Measurements from ENCODE around the gene RAI1.

RAI1 gene

DNA sequence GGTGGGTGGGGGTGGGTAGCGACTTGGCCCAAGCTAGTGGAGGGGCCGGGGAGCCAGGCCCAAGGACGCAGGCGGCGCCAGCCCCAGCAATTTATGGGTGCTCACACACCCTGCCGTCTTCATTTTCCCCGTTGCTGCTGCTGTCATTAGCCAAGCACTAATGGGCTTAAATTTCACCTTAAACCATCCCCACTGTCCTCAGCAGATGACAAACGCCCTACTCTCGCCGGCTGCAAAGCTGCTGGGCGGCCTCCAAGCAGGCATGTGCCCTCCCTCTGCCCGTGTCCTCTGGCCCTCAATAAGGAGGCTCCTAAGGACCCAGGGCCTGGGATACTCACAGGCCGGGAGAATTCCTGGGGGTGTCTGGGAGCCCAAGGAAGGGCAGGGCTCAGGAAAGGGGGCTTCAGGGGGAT, 89.4 kb downstream of the RAI1 start:
- no peak for DNase-seq

DNA sequence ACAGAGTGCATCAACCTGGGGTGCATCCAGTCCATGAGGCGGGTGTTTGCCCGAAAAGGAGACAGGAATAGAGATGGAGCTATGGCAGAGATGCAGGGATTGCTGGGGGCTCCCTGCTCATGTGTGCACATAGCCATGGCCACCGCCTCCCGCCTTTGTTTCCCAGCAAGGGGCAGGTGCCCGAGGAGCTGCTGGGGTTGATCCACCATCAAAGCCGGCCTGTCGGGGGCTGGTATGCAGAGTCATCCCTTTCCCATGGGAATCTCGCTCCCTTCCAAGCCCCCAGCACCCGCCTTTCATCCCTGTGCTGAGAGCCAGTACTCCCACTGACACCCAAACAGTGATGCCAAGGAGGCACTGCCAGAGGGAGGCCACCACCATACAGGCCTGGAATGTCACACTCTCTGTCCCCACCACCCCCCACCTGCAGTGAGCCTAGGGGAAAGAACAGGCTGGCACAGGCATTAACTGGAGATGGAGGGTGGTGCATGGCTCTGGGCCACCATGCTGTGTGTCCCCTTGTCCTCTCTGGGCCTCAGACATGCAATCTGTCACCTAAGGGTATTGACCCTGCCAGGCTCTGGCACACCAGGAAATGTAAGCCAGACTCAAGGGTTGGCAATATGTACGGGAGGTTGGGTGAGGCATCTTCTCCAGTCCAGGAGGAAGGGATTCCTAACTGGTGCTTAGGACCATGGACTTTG, 90.4 kb downstream of the RAI1 start:
- DNase-seq = no peak

DNA sequence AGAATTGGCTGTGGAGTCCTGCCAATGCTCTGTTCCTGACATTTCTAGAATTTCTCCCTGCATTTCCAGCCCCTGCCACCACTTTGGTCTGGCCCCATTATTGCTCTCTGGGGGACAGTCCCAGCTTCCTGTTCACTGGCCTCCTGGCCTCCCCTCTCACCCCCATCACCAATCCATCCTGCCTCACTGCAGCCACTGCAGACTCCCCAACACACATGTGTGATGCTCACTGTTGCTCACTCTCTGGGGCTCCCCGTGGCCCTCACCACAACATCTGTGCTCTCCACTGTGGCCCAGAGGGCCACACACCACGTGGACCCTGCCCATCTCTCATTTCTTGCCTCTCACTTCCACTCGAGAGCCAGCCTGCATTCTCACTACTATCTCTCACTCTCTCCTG, 91.0 kb downstream of the RAI1 start:
- DNase-seq = no peak

DNA sequence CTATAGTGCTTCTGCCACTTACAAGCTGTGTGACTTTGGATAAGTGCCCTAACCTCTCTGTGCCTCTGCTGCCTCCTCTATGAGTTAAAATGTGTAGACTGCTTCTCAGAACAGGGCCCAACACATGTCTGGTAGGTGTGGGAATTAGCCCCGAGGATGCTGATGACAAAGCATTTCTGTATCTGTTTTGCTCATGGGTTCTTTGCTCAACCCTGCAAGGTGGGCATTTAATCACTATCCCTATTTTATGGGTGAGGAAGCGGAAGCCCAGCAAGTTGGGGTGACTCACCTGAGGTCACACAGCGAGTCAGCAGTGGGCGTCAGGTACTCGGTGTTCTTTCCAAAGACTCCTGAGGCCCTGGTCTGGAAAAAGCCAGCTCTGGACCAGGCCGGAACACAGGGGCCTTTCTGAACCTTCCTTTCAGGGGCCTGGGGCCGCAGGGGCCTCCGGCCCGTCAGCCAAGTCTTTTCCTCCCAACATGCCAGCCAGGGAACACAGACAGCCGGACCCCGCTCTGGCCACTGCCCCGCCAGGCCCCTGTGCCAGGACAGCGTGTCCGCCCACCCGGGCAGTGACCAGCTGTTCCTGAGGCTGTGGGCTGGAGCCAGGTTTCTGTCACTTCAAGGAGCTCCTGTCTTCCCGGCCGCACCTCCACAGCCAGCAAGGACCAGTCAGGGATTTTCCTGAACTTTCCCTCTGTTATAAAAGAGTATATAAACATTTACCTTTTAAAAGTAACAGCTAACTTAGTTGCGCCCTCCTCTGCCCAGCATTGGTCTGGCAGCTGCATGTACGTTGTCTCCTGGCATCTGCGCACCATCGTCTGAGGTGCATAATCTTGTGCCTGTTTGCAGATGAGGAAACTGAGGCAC, 93.0 kb downstream of the RAI1 start:
- no peak for DNase-seq

DNA sequence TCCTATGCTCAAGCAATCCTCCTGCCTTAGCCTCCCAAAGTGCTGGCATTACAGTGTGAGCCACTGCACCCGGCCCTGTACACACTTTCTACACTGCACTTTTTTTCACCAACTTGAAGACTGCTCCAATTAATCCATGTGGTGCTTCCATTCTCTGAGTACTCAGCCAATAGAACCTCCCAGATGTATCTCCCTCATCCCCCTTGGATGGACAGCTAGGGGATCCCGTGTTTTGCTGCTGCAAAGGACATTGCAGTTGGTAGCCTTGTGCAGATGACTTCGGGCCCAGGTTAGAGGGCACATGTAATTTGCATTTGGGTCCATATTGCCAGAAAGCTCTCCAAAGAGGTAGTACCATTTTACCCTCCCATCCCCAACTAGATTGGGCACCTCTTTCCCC, 95.6 kb downstream of the RAI1 start:
- no peak for DNase-seq

DNA sequence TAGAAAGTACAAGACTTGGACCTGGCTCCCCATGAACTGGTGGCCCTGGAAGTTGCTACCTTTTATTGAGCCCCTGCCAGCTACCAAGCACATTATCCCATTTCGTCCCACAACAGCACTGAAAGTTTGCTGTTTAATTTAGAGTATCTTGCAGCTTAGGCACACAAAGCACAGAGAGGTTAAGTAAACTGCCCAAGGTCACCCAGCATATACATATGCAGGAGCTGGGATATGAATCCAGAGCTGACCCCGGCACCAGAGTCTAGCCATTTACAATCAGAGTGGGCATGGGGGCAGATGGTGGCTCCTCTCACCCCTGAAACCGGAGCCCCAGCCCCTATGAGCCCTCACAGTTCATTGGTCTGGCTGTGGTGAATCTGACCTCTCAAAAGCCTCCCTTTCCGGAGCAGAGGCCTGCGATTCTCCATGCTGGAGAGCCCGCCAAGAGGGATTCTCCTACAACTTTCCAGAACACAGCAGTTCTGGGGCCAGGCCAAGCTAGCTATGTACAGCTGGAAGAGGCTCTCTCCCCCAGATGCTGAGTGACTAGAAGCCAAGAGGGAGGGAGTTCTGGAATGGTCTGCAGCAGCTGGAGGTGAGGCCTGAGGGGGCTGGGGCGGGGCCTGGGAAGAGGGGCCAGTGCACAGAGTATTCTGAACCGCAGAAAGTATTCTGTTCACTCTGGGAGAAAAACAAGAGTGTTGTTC, 97.2 kb downstream of the RAI1 start:
- no peak for DNase-seq

DNA sequence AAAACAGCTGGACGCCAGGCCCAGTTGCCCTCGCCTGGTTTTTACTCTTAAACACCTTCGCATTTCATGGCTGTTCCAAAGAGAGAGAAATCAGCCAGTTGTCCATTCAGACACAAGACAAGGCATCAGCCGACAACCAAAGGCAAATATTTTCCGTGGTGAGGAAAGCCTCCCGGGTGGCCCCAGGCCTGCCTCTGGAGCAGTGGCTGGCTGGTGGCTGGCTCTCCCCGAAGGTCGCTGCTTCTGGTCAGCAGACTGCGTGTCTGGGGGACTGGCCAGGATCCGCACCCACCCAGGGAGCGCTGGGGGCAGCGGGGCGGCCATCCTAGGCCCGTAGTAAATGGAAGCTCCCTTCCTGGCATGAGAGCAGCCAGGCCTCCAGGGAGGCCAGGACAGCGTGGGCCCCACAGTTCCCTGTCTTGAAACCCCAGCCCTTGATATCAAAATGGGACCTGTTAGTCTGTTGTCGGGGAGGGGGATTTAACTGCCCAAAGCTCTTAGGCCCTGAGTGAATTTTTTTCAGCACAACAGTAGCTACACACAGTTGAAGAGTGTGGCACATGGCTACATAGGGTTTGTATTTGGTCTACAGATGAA, 97.9 kb downstream of the RAI1 start:
- DNase-seq = no peak

DNA sequence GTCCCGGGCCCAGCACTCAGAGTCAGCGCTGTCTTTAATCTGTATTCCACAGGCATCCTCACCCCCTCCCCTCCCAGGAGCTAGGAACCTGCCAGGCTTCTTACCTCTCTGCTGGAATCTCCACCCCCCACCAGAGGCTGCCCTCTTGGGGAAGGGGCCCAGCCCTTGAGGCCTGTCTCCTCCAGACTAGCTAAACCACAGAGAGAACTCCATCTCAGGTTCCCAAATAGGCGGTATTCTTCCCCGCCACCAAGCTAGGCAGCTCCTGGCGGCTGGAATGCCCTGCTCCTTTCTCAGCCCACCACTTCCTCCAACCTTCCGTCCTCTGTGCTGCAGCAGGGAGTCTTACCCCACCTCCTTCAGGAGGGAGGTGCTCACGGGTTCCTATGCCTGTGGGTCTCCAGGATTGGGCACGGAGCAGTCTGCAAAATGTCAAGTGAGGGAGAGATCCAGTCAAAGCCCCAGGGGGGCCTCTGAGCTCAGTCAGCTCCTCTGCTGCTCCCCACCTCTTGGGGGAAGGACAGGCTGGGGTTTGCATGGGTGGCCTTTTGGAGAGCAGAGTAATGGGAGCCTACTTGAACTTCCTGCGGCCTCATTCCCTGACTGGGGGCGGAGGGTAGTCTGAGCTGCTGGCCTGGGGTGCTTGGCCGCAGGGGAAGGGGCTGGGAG, 99.8 kb downstream of the RAI1 start:
- DNase-seq = no peak

DNA sequence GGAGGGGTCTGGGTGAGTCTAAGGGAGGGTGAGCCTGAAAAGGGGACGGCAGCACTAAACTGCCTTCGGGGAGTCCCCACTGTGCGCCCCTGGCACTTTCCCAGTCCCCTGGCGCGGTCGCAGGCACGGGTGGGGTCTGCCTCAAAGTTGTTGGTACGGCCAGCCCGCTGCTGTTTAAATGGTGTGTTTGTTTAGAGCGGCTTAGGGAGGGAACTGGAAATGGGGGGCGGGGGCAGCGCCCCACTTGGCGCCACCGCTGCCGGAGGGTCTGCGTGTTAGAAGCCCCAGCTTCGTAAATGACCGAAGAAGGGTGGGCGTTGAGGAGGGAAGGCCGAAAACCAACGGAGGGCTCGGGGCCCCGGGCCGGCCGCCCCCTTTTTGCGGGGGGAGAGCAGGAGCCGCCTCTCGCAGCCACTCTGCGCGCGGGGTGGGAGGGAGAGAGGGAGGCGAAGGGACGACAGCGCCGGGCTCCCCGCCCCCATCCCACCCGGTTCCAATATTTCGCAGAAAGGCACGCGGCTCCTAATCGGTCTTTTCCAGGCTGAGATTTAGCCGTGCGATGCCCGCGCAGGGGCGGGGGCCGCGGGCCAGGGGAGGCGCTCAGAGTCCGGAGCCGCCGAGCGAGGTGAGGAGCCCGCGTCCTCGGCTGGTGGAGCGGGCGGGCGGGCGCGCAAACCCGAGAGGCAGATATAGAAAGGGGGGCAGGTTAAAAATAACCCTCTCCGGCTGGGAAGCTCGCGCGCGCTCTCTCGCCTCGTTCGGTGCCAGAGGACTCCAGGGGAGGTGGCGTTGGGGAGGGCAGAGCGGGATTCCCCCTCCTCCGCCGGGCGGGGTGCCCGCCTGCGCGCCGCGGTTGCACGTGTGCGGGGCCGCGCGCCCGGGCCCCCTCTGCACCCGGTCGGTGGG, 100.6 kb downstream of the RAI1 start:
- DNase-seq = peak; percentile 34

DNA sequence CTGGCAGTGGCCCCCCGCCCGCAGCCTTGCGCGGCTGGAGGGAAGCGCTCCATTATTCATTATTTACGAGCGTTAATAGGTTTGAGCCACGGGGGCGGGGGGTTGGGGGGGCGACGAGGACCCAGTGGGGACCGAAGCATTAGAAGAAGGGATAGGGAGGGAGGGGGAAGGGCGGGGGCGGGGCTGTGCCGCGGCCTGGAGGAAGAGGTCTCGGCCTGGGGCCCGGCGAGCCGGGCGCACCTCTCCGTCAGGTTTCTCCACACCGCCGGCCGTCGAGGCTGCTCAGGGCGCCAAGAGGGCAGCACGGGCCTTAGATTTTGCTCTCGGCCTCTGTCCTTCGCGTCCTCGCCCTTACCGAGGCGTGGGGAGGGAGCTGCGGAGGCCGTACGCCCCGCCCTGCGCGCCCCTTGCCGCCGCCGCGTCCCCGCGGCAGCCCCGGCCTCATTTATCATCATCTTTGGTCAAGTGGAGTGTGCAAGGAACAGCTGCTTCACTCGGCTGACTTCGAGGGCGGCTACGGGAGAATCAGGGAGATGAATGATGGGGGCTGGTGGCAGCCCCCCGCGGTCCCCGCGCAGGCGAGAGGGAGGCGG, 101.4 kb downstream of the RAI1 start:
- DNase-seq = no peak

DNA sequence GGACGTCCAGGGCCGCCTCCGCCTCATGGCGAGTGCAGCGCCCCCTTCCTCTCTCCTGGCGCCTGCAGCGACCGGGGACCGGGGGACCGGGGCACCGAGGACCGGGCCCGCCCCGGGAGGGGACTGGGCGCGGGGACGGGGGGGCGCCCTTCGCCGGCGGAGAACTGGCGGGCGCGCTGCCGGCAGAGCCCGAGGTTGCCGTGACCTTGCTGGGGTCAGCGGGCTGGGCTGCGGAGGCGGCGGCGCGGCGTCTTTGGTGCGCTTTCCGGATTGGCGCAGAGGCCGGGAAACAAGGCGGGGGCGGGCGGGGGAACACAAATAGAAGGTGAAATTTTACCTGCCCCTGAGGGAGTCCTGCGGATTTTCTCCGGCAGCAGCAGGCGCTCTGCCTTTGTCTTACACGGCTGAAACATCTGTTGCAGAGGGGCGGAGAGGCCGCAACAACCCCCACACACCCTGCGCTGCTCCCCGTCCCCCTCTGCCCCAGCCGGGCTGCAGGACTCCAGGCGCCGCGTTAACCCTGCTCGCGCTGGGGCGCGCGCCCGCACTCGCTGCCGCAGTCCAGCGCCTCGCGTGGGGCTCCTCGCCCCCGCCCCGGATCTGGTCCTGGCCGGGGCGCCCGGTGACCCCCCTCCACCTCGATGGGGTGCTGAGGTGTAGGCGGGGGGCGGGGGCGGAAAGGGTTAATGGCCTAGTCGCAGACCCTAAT, 102.0 kb downstream of the RAI1 start:
- peak; percentile 63 for DNase-seq

DNA sequence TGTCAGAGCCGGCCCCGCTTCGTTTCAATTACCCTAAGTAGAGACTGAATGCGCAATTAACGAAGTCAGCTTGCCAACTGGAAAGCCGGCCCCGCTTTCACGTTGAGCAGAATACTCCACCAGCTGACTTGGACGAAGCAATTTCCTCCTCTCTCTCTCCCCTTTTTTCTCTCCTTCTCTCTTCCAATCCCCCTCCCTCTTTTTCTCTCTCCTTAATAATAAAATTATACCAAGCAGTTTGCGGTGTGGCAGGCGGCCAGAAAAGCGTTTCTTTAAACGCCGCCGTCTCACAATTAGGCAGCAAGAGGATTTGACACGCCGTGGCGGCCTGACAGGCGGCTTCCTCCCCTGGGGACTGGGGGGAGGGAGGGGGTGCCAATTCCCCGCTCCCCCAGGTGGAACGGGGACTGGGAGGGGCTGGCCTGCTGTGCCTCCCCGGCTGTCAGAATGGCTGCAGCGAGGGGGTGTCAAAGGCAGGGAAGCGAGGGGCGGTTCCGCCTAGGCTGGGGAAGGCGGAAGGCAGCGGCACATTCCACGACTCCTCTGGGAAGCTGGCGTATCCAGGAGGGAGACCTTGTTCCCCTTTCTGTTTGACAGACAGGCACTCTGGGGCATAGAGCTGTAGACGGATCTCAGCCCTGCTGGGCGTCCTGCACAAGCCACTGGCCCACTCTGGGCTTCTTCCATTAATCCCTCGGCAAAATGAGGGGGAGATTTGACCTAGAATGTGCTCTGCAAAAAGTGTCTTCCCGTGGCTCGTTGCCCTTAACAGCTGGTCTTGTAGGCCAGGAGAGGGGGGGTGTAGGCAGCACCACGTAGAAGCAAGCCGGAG, 102.8 kb downstream of the RAI1 start:
- DNase-seq = peak; percentile 18

DNA sequence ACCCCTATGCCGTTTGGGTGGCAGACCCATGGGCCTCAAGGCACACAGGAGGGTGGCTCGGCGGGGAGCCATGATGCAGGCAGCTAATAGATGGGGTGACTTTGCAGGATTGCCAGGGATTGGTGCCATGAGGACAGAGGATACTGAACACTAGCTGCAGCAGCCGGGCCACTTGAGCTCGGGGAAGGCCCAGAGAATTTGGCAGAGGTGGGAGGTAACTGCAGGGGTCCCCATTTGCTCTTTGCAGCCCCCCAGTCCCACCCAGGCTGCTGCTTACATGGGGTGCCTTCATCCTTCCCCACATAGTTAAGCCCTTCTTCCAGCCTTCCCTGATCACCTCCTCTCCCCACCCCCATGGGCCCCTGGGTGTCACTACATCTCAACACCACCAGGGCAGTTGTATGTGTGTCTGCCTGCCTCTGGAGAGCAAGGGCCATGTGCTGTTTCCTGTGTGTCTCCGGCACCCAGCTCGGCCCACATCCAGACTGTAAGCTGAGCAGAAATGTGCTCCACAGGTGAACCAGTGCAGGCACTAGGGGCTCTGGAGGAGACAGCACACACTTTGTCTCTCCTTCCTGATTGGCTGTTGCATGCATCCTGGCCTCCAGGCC, 103.5 kb downstream of the RAI1 start:
- DNase-seq = peak; percentile 16

DNA sequence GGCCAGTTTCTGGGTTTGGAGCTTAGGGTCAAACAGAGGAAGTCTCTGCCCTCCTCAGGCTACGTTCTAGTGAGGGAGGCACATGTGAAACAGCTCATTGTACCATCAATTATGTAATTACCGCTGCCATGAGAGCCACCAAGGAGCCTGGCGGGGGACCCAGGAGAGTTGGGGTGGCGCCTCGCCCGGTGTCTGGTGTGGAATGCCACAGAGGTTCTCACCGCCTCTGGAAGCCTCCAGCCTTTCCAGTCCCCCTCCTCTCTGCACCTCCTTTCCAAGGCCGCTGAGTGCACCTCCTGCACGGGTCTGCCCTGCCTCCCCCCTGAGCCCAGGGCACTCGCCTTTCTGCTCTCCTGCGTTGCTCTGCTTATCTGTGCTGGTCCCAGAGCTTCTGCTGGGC, 104.1 kb downstream of the RAI1 start:
- no peak for DNase-seq

DNA sequence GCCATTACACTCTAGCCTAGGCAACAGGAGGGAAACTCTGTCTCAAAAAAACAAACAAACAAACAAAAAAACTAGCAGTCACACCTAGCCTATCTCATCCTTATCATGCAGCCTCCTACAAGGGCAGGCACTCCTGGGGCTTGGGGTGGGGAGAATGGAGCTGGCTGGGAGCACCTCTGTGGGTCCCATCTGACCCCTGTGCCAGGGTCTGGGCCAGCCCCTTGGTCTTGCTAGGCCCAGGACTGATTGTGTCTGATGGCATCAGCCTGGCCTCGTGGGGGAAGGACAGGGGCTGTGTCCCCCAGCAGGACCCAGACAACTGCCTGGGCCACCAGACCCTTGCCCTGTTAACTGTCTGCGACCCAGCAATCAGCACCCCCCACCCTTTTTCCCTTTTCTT, 105.7 kb downstream of the RAI1 start:
- DNase-seq = no peak

DNA sequence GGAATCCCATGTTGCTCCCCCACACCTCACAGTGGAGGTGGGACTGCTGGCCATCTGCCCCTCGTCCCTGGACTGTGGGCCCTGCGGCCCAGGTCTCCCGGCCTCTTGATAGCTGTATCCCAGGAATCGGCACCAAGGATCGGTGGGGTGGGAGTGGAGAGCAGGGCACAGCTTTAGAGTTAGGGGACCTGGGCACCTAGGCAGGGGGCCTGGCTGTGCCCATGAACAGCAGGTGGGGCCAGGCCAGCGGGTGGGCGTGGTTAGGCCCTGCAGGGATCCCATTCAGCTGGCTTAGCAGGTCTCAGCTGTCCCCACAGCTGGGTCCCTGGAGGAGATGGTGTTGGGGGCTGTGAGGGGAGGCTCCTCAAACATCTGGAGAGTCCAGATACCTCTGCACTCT, 106.3 kb downstream of the RAI1 start:
- DNase-seq = no peak

DNA sequence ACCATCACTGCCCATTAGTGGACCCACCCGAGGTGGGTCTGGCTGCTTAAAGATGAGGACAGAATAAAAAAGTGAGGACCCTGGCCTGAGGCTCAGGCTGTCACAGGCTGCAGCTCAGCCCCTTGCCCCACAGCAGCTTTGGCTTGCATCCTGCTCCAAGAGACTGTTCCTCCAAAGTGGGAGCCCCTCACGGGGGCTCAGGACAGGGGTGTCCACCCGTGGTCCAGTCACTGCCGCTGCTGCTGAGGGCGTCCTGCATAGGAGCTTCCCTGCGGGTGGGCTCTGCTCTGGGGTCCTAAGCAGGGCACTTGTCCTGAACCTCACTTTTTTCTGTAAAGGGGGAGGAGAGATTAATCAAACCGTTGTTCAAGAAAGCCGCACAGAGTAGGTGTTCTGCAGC, 107.7 kb downstream of the RAI1 start:
- DNase-seq = no peak

DNA sequence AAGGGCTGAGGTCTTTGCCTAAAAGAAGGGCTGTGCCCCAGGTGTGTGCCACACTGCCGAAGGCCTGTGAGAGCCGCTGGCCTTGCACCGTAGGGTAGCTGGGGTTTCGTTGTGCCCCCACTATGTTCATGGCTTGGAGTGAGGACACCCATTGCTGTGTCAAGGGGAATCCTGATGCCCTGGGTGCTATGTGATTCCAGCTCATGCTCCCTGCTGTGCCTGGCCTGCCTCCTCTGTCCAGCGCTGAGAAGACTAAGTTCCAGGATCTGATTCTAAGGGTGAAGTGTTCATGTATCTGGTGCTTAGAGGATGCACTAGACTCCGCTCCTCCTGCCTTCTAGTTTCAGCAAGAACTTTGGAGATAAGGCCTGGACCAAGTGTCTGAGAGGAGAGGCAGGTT, 108.2 kb downstream of the RAI1 start:
- DNase-seq = no peak
